H9 (cell line): ENCODE measurements around the gene B3GAT3. TPM values are rescaled to one million over a fixed set of nuclear protein-coding genes. Genes with fewer than 3 reads are reported as not detected.
A peak's percentile ranks its signal among the peaks of the same experiment; 100 is the strongest.

Experiments
- DNase-seq: peaks from one replicate; pipeline ENCODE4 v3.0.0-alpha.2; 2017
- H2AFZ ChIP-seq: one replicate; pipeline ENCODE4 v1.6.1; 2013; ENCODE audit warnings: mild to moderate bottlenecking, low read length, control low read depth, moderate library complexity
- H2AK5ac ChIP-seq: 2 replicates; pipeline ENCODE4 v1.6.1; 2013; ENCODE audit warnings: low read length, control low read depth, mixed read lengths; ENCODE audit not compliant: insufficient read length
- H2BK120ac ChIP-seq: one replicate; pipeline ENCODE4 v1.6.1; 2013; ENCODE audit warnings: low read depth, mild to moderate bottlenecking, low read length, control low read depth, inconsistent platforms; ENCODE audit not compliant: poor library complexity, severe bottlenecking
- H2BK12ac ChIP-seq: 2 replicates; pipeline ENCODE4 v1.6.1; 2013; ENCODE audit warnings: low read length, control low read depth, mixed read lengths, low read depth; ENCODE audit not compliant: insufficient read length
- H2BK15ac ChIP-seq: 2 replicates; pipeline ENCODE4 v1.6.1; 2013; ENCODE audit warnings: low read depth, low read length, control low read depth
- H2BK20ac ChIP-seq: one replicate; pipeline ENCODE4 v1.6.1; 2013; ENCODE audit warnings: low read depth, mild to moderate bottlenecking, low read length, control low read depth, inconsistent platforms; ENCODE audit not compliant: poor library complexity, severe bottlenecking
- H2BK5ac ChIP-seq: 2 replicates; pipeline ENCODE4 v1.6.1; 2013; ENCODE audit warnings: low read length, control low read depth, mixed read lengths; ENCODE audit not compliant: insufficient read length
- H3K14ac ChIP-seq: 2 replicates; pipeline ENCODE4 v1.6.1; 2013; ENCODE audit warnings: low read length, control low read depth; ENCODE audit not compliant: insufficient read depth
- H3K18ac ChIP-seq: 2 replicates; pipeline ENCODE4 v1.6.1; 2013; ENCODE audit warnings: low read depth, mild to moderate bottlenecking, mixed read lengths, low read length, control low read depth; ENCODE audit not compliant: insufficient read length
- H3K23ac ChIP-seq: 2 replicates; pipeline ENCODE4 v1.6.1; 2013; ENCODE audit warnings: low read length, control low read depth, mixed read lengths, low read depth; ENCODE audit not compliant: insufficient read length
- H3K23me2 ChIP-seq: 2 replicates; pipeline ENCODE4 v1.6.1; 2013; ENCODE audit warnings: low read depth, mild to moderate bottlenecking, mixed read lengths, low read length, control low read depth; ENCODE audit not compliant: insufficient read length, poor library complexity, severe bottlenecking
- H3K27ac ChIP-seq: 2 replicates; pipeline ENCODE4 v1.5.1; 2013; ENCODE audit warnings: low read length, control low read depth, mixed read lengths, low read depth; ENCODE audit not compliant: insufficient read length
- H3K27me3 ChIP-seq: 2 replicates; pipeline ENCODE4 v1.6.1; 2013; ENCODE audit warnings: low read length, control low read depth, inconsistent platforms; ENCODE audit not compliant: insufficient read depth
- H3K4ac ChIP-seq: 2 replicates; pipeline ENCODE4 v1.6.1; 2013; ENCODE audit warnings: low read depth, mild to moderate bottlenecking, control low read depth, inconsistent platforms, low read length, moderate library complexity
- H3K4me1 ChIP-seq: 2 replicates; pipeline ENCODE4 v1.6.1; 2013; ENCODE audit warnings: low read length, control low read depth, inconsistent platforms; ENCODE audit not compliant: insufficient read depth
- H3K4me2 ChIP-seq: 2 replicates; pipeline ENCODE4 v1.6.1; 2013; ENCODE audit warnings: low read length, control low read depth, mixed read lengths; ENCODE audit not compliant: insufficient read length, insufficient read depth
- H3K56ac ChIP-seq: 2 replicates; pipeline ENCODE4 v1.6.1; 2013; ENCODE audit warnings: low read depth, mild to moderate bottlenecking, mixed read lengths, low read length, control low read depth; ENCODE audit not compliant: insufficient read length
- H3K79me1 ChIP-seq: 2 replicates; pipeline ENCODE4 v1.6.1; 2013; ENCODE audit warnings: low read depth, mild to moderate bottlenecking, moderate library complexity, low read length, control low read depth, inconsistent platforms; ENCODE audit not compliant: insufficient read depth, poor library complexity, severe bottlenecking
- H3K79me2 ChIP-seq: 2 replicates; pipeline ENCODE4 v1.6.1; 2013; ENCODE audit warnings: low read length, control low read depth, inconsistent platforms; ENCODE audit not compliant: insufficient read depth
- H3K9ac ChIP-seq: 2 replicates; pipeline ENCODE4 v1.6.1; 2013; ENCODE audit warnings: low read length, control low read depth, mixed read lengths; ENCODE audit not compliant: insufficient read length; ENCODE audit errors: extremely low read depth
- H3K9me3 ChIP-seq: one replicate; pipeline ENCODE4 v1.6.1; 2013; ENCODE audit warnings: low read depth, low read length, inconsistent platforms; ENCODE audit not compliant: control insufficient read depth
- H3T11ph ChIP-seq: one replicate; pipeline ENCODE4 v1.6.1; 2013; ENCODE audit warnings: mild to moderate bottlenecking, low read length, control low read depth, inconsistent platforms
- H4K20me1 ChIP-seq: one replicate; pipeline ENCODE4 v1.6.1; 2013; ENCODE audit not compliant: control insufficient read depth, insufficient read length, insufficient read depth
- H4K5ac ChIP-seq: 2 replicates; pipeline ENCODE4 v1.6.1; 2013; ENCODE audit warnings: low read depth, mild to moderate bottlenecking, mixed read lengths, low read length, control low read depth; ENCODE audit not compliant: insufficient read length
- H4K8ac ChIP-seq: replicated peaks from 2 replicates; pipeline ENCODE4 v1.6.1; 2013; ENCODE audit warnings: low read length, control low read depth, mixed read lengths, low read depth; ENCODE audit not compliant: insufficient read length
- H4K91ac ChIP-seq: 2 replicates; pipeline ENCODE4 v1.6.1; 2013; ENCODE audit warnings: low read depth, mild to moderate bottlenecking, moderate library complexity, mixed read lengths, low read length, control low read depth; ENCODE audit not compliant: insufficient read length
- H3K27ac Mint-ChIP-seq, 3 experiments: 2 replicates in 2 of 3; 3 replicates in 1 of 3; pipeline ENCODE4 v1.8.0; 2020 to 2021; ENCODE audit warnings: mixed read lengths in 3 of 3, mild to moderate bottlenecking in 1 of 3, moderate library complexity in 1 of 3
- H3K27me3 Mint-ChIP-seq: 2 replicates; pipeline ENCODE4 v1.8.0; 2021; ENCODE audit warnings: low read depth, mild to moderate bottlenecking, moderate library complexity, mixed read lengths
- H3K36me3 Mint-ChIP-seq, 3 experiments: 2 replicates in 2 of 3; 3 replicates in 1 of 3; pipeline ENCODE4 v1.8.0; 2020 to 2021; ENCODE audit warnings: low read depth in 3 of 3, mixed read lengths in 3 of 3; ENCODE audit not compliant: insufficient read depth in 1 of 3
- H3K4me1 Mint-ChIP-seq, 2 experiments: 2 replicates each; pipeline ENCODE4 v1.8.0; 2020; ENCODE audit warnings: mixed read lengths in 2 of 2
- H3K4me3 Mint-ChIP-seq, 2 experiments: 2 replicates in 1 of 2; 3 replicates in 1 of 2; pipeline ENCODE4 v1.8.0; 2020 to 2021; ENCODE audit warnings: mild to moderate bottlenecking in 2 of 2, mixed read lengths in 2 of 2, moderate library complexity in 1 of 2
- H3K9me3 Mint-ChIP-seq, 2 experiments: 2 replicates in 1 of 2; 3 replicates in 1 of 2; pipeline ENCODE4 v1.8.0; 2020; ENCODE audit warnings: mild to moderate bottlenecking in 2 of 2, mixed read lengths in 2 of 2, moderate library complexity in 1 of 2
- CTCF ChIP-seq: fragments of 200-600 bp; sonication (generic); conservative IDR thresholded peaks from 3 replicates; pipeline ENCODE4 v1.8.0; 2021; ENCODE audit warnings: antibody characterized with exemption, mild to moderate bottlenecking
- WGBS: extraction: QIAGEN DNeasy Blood & Tissue Kit; methylation state at CpG from one replicate; pipeline ENCODE4 v1.1.7; 2013; ENCODE audit warnings: missing lambda C conversion rate, low lambda C conversion rate, mixed read lengths; ENCODE audit not compliant: insufficient read length; ENCODE audit errors: extremely low coverage; 5-methylcytosine and 5-hydroxymethylcytosine counted together
- microRNA-seq: library from miRNA; unstranded; fragments of <30 nt; microRNA quantifications from one replicate; pipeline ENCODE4, GENCODE V29; 2020; ENCODE audit warnings: borderline microRNAs expressed
- total RNA-seq: library from RNA; stranded (reverse); gene quantifications from 2 replicates; pipeline ENCODE4 v1.2.1, GENCODE V29; 2021

B3GAT3 gene
- total RNA-seq, 1 experiment from 2014 or later = 30.8 TPM

DNA sequence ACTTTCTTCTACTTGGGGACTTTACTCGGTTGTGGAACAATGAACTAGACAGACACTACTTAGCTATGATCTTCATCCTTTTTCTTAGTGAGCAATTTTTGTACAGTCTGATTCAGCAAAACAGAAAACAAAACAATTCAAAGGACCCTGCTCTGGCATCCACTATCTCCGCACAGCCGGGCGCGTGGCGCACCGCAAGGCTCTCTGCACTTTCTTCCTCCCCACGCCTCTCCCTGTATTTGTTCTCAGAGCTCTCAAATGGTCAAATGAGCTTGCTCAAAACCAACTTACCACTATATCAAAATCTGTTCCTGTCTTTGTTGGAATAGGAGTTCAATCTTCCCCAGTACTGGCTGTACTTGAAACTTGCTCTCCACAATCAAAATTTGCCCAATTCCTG is 55.5 kb downstream of the B3GAT3 start:
- Mint-ChIP-seq H3K4me3 (no peak overlapping the region), H3K27me3 (no peaks in the 10 kb centered on the region), H3K36me3 (peaks cover 56 to 94% (median 74%) of the 10 kb centered on the region in 3 experiments), H3K4me1 (peaks cover 28 to 33% of the 10 kb centered on the region in 2 experiments), H3K27ac (peak overlapping the region in 1 of 3 experiments; percentile 95; a peak in 3 of 7 replicates), H3K9me3 (no peaks in the 10 kb centered on the region)
- no peaks in the 10 kb centered on the region for H4K20me1 ChIP-seq
- no peak overlapping the region for H2BK20ac ChIP-seq
- DNase-seq = no peak
- H3K4me1 ChIP-seq = no peaks in the 10 kb centered on the region
- H3K4me2 ChIP-seq = no peak overlapping the region
- no peak overlapping the region for H3T11ph ChIP-seq
- H4K8ac ChIP-seq = no peak overlapping the region
- no peak overlapping the region for H4K5ac ChIP-seq
- no peaks in the 10 kb centered on the region for H3K23me2 ChIP-seq
- H3K9me3 ChIP-seq = no peaks in the 10 kb centered on the region
- no peak overlapping the region for H2BK5ac ChIP-seq
- no peak overlapping the region for H2AFZ ChIP-seq
- no peak overlapping the region for H3K14ac ChIP-seq
- H3K27ac ChIP-seq = no peak overlapping the region
- H3K4ac ChIP-seq = no peak overlapping the region
- H3K23ac ChIP-seq = no peak overlapping the region
- H2BK120ac ChIP-seq = no peak overlapping the region
- no peak overlapping the region for H4K91ac ChIP-seq
- H3K56ac ChIP-seq = no peak overlapping the region
- H2AK5ac ChIP-seq = no peak overlapping the region
- TF ChIP-seq CTCF = no peak
- H2BK12ac ChIP-seq = no peak overlapping the region
- H3K79me1 ChIP-seq = no peaks in the 10 kb centered on the region
- no peak overlapping the region for H3K18ac ChIP-seq
- no CpG with 5 or more reads among the region's 8 CpGs for WGBS
- H2BK15ac ChIP-seq = no peak overlapping the region
- H3K9ac ChIP-seq = no peak overlapping the region
- H3K79me2 ChIP-seq = peaks cover 3% of the 10 kb centered on the region; the same call in 1 of the 2 replicates
- H3K27me3 ChIP-seq = no peaks in the 10 kb centered on the region

Small RNAs within 50 kb of the gene (microRNA-seq; reads per million reads assigned to microRNA genes)
- not detected for gene MIR6747

Other genes starting within 250 kb of the B3GAT3 start
- gene SCGB1A1, start 203.0 kb downstream of the B3GAT3 start, total RNA-seq = not detected in 2 replicates
- gene AHNAK, start 75.2 kb downstream of the B3GAT3 start, total RNA-seq = 13.9 and 15.2 TPM in 2 replicates
- 1,790 and 1,800 TPM in 2 replicates for gene EEF1G, start 48.1 kb downstream of the B3GAT3 start, total RNA-seq
- 20.7 and 24.9 TPM in 2 replicates for gene TUT1, start 30.5 kb downstream of the B3GAT3 start, total RNA-seq
- gene MTA2, start 20.1 kb downstream of the B3GAT3 start, total RNA-seq = 143 and 149 TPM in 2 replicates
- gene EML3, start 9.2 kb downstream of the B3GAT3 start, total RNA-seq = 35.3 and 40.6 TPM in 2 replicates
- gene ROM1, start 8.7 kb downstream of the B3GAT3 start, total RNA-seq = 0.79 and 1.0 TPM in 2 replicates
- gene GANAB, start 24.6 kb upstream of the B3GAT3 start, total RNA-seq = 387 TPM in 2 replicates
- 40.0 and 41.6 TPM in 2 replicates for gene INTS5, start 31.3 kb upstream of the B3GAT3 start, total RNA-seq
- gene C11orf98, start 43.2 kb upstream of the B3GAT3 start, total RNA-seq = 139 and 150 TPM in 2 replicates
- 49.2 and 51.5 TPM in 2 replicates for gene CSKMT, start 43.3 kb upstream of the B3GAT3 start, total RNA-seq
- gene UQCC3, start 49.7 kb upstream of the B3GAT3 start, total RNA-seq = 11.1 and 12.3 TPM in 2 replicates
- 9.1 and 10.4 TPM in 2 replicates for gene LBHD1, start 50.3 kb upstream of the B3GAT3 start, total RNA-seq
- gene UBXN1, start 57.1 kb upstream of the B3GAT3 start, total RNA-seq = 110 and 118 TPM in 2 replicates
- 0.59 and 0.79 TPM in 2 replicates for gene LRRN4CL, start 67.5 kb upstream of the B3GAT3 start, total RNA-seq
- gene BSCL2, start 85.4 kb upstream of the B3GAT3 start, total RNA-seq = 68.4 and 77.4 TPM in 2 replicates
- 3.2 and 3.4 TPM in 2 replicates for gene GNG3, start 85.7 kb upstream of the B3GAT3 start, total RNA-seq
- 40.6 and 43.5 TPM in 2 replicates for gene HNRNPUL2, start 105.5 kb upstream of the B3GAT3 start, total RNA-seq
- 31.6 and 33.4 TPM in 2 replicates for gene TTC9C, start 106.5 kb upstream of the B3GAT3 start, total RNA-seq
- 39.7 and 43.4 TPM in 2 replicates for gene ZBTB3, start 132.2 kb upstream of the B3GAT3 start, total RNA-seq
- gene POLR2G, start 139.6 kb upstream of the B3GAT3 start, total RNA-seq = 126 and 129 TPM in 2 replicates
- 37.7 and 44.2 TPM in 2 replicates for gene TAF6L, start 149.4 kb upstream of the B3GAT3 start, total RNA-seq
- gene TMEM179B, start 165.4 kb upstream of the B3GAT3 start, total RNA-seq = 25.0 and 25.5 TPM in 2 replicates
- gene TMEM223, start 170.0 kb upstream of the B3GAT3 start, total RNA-seq = 21.7 and 22.2 TPM in 2 replicates
- 65.5 and 69.0 TPM in 2 replicates for gene NXF1, start 183.5 kb upstream of the B3GAT3 start, total RNA-seq
- 33.5 and 34.7 TPM in 2 replicates for gene STX5, start 210.1 kb upstream of the B3GAT3 start, total RNA-seq
- 0.53 and 1.2 TPM in 2 replicates for gene TEX54, start 210.9 kb upstream of the B3GAT3 start, total RNA-seq
- 121 and 124 TPM in 2 replicates for gene WDR74, start 217.6 kb upstream of the B3GAT3 start, total RNA-seq